PC-9 (cell line): ENCODE results near the gene PCDH9.

Experiments used
- CTCF ChIP-seq: fragments of 200-600 bp; sonication (generic); conservative IDR thresholded peaks from 2 replicates; pipeline ENCODE4 v1.6.1; 2017; ENCODE audit warnings: mixed run types, antibody characterized with exemption, mild to moderate bottlenecking, moderate library complexity
- EZH2 ChIP-seq: fragments of 200-600 bp; sonication (generic); IDR thresholded peaks from 2 replicates; pipeline ENCODE4 v1.8.0; 2017; ENCODE audit warnings: antibody characterized with exemption, low read depth

GRCh38 chr13:66586489-66586888 is 643.6 kb downstream of the PCDH9 start:
- no peak for TF ChIP-seq CTCF
- no peak for TF ChIP-seq EZH2
